H1 (cell line): ENCODE data around the gene TIA1.

Experiments
- BRCA1 ChIP-seq: IDR thresholded peaks from 2 replicates; pipeline ENCODE4 v1.6.1; 2012; ENCODE audit warnings: low read depth, low read length, improper control_type of control experiment
- CTCF ChIP-seq, 3 experiments: IDR thresholded peaks; 1 replicate in 2 of 3; 2 replicates in 1 of 3; pipeline versions ENCODE4 v1.5.1 to v1.6.1; 2011; ENCODE audit warnings: low read length in 3 of 3, mild to moderate bottlenecking in 3 of 3, inconsistent platforms in 2 of 3, low read depth in 1 of 3, moderate library complexity in 1 of 3; ENCODE audit not compliant: insufficient read depth in 1 of 3; ENCODE audit errors: control extremely low read depth in 1 of 3
- JUND ChIP-seq: IDR thresholded peaks from 2 replicates; pipeline ENCODE4 v1.6.1; 2011; ENCODE audit warnings: mild to moderate bottlenecking, improper control_type of control experiment, low read length
- POLR2A ChIP-seq, 2 experiments: IDR thresholded peaks; 1 replicate in 1 of 2; 2 replicates in 1 of 2; pipeline ENCODE4 v1.6.1; 2011; ENCODE audit warnings: low read depth in 2 of 2, low read length in 2 of 2, mild to moderate bottlenecking in 2 of 2; ENCODE audit errors: control extremely low read depth in 1 of 2
- TAF1 ChIP-seq: IDR thresholded peaks from 2 replicates; pipeline ENCODE4 v1.6.1; 2011; ENCODE audit warnings: mild to moderate bottlenecking, low read depth, low read length

- TF ChIP-seq JUND (no peak), POLR2A (IDR thresholded peaks at IDR 0.05; ENCODE audit: control extremely low read depth in 1 of 2, low read depth in 2 of 2, low read length in 2 of 2) (no peak), CTCF (IDR thresholded peaks at IDR 0.05; ENCODE audit: control extremely low read depth in 1 of 3, insufficient read depth in 1 of 3, low read depth in 1 of 3, low read length in 3 of 3) (no peak), BRCA1 (no peak), TAF1 (no peak)
Measured at GRCh38 chr2:70258532-70258875, 10.1 kb upstream of the TIA1 start.
